Keratinocyte (primary cell): Measurements from ENCODE around the gene ATP11A. TPM values are rescaled to one million over a fixed set of nuclear protein-coding genes. Genes with fewer than 3 reads are reported as not detected.

Experiments
- DNase-seq: peaks from one replicate; pipeline ENCODE4 v3.0.0-alpha.2; 2011; ENCODE audit warnings: low read depth, missing footprints, low spot score
- FAIRE-seq: peaks from 2 replicates; lab custom pipeline; 2011; peaks lifted over from hg19 to GRCh38; lab: Jason Lieb, UNC
- H2AFZ ChIP-seq: 2 replicates; pipeline ENCODE4 v1.6.0; 2012; ENCODE audit warnings: low read length, control low read depth, inconsistent platforms; ENCODE audit not compliant: control insufficient read depth
- H3K27ac ChIP-seq: 2 replicates; pipeline ENCODE4 v1.5.1; 2011; ENCODE audit warnings: low read length; ENCODE audit not compliant: control insufficient read depth, insufficient read depth
- H3K27me3 ChIP-seq: 3 replicates; pipeline ENCODE4 v1.6.0; 2011; ENCODE audit warnings: low read length; ENCODE audit not compliant: control insufficient read depth, insufficient read depth; ENCODE audit errors: extremely low read depth
- H3K36me3 ChIP-seq, 2 experiments: 2 replicates in 1 of 2; 3 replicates in 1 of 2; pipeline ENCODE4 v1.5.1; 2011; ENCODE audit warnings: low read length in 2 of 2, mild to moderate bottlenecking in 1 of 2; ENCODE audit not compliant: control insufficient read depth in 2 of 2, insufficient read depth in 2 of 2; ENCODE audit errors: extremely low read depth in 1 of 2
- H3K4me1 ChIP-seq: 3 replicates; pipeline ENCODE4 v1.5.1; 2011; ENCODE audit warnings: low read length; ENCODE audit not compliant: control insufficient read depth, insufficient read depth; ENCODE audit errors: extremely low read depth
- H3K4me2 ChIP-seq: 3 replicates; pipeline ENCODE4 v1.6.0; 2011; ENCODE audit warnings: low read depth, low read length; ENCODE audit not compliant: control insufficient read depth, insufficient read depth; ENCODE audit errors: extremely low read depth
- H3K4me3 ChIP-seq, 3 experiments: fragments of 200-600 bp in 1 of 3; sonication (generic) in 1 of 3; 2 replicates in 2 of 3; 3 replicates in 1 of 3; pipeline ENCODE4 v1.5.1; 2011 to 2016; ENCODE audit warnings: low read length in 3 of 3, mild to moderate bottlenecking in 3 of 3, control low read depth in 2 of 3, inconsistent platforms in 1 of 3, low read depth in 1 of 3, mixed read lengths in 1 of 3, mixed run types in 1 of 3, moderate library complexity in 1 of 3; ENCODE audit not compliant: control insufficient read depth in 2 of 3, insufficient read depth in 2 of 3; ENCODE audit errors: extremely low read depth in 1 of 3
- H3K79me2 ChIP-seq: 2 replicates; pipeline ENCODE4 v1.6.0; 2012; ENCODE audit warnings: low read length; ENCODE audit not compliant: control insufficient read depth, insufficient read depth
- H3K9ac ChIP-seq: 3 replicates; pipeline ENCODE4 v1.6.0; 2011; ENCODE audit warnings: low read length; ENCODE audit not compliant: control insufficient read depth, insufficient read depth; ENCODE audit errors: extremely low read depth
- H3K9me1 ChIP-seq: 3 replicates; pipeline ENCODE4 v1.6.0; 2011; ENCODE audit warnings: low read length; ENCODE audit not compliant: control insufficient read depth, insufficient read depth; ENCODE audit errors: extremely low read depth
- H3K9me3 ChIP-seq: 2 replicates; pipeline ENCODE4 v1.5.1; 2012; ENCODE audit warnings: low read depth, low read length; ENCODE audit not compliant: control insufficient read depth
- H4K20me1 ChIP-seq: 3 replicates; pipeline ENCODE4 v1.6.0; 2011; ENCODE audit warnings: low read length; ENCODE audit not compliant: control insufficient read depth, insufficient read depth; ENCODE audit errors: extremely low read depth
- EZH2 ChIP-seq: IDR thresholded peaks from one replicate; pipeline ENCODE4 v1.6.1; 2012; ENCODE audit warnings: inconsistent platforms, mild to moderate bottlenecking, low read length, moderate library complexity
- dilution Hi-C: fragments of 300-500 bp; cut with MboI; formaldehyde crosslinking; loops from one replicate; pipeline ENCODE4 v1.7.0; 2020; ENCODE audit warnings: low sequenced_read_pairs; ENCODE audit not compliant: extremely low pct_ligation_motif_present
- polyA plus RNA-seq, 5 experiments: library from polyadenylated mRNA; depleted of rRNA in 3 of 5; stranded (reverse) in 3 of 5; stranded (forward) in 1 of 5; unstranded in 1 of 5; fragments of >200 nt; gene quantifications; 1 replicate in 1 of 5; 2 replicates in 3 of 5; 3 replicates in 1 of 5; pipeline versions ENCODE4 v1.2.1 to v1.2.3, GENCODE V29; 2011 to 2012; ENCODE audit warnings: missing spikeins in 2 of 5, low read depth in 1 of 5, low replicate concordance in 1 of 5
- TF ChIP-seq, protein P1 (sequence below), 3 experiments: IDR thresholded peaks in 1 of 3; conservative IDR thresholded peaks in 1 of 3; optimal IDR thresholded peaks in 1 of 3; 2 replicates in 2 of 3; 3 replicates in 1 of 3; pipeline versions ENCODE3 to v1.5.1; 2011; ENCODE audit warnings: low read length in 3 of 3, mild to moderate bottlenecking in 3 of 3, moderate library complexity in 2 of 3, control low read depth in 1 of 3, inconsistent platforms in 1 of 3; ENCODE audit not compliant: insufficient read depth in 2 of 3; ENCODE audit errors: extremely low read depth in 1 of 3

Gene ATP11A
- polyA plus RNA-seq, 1 donor (not counting 4 experiments of a cell fraction or from before 2014, with no cell fraction given) = 4.3 TPM

- Histone ChIP-seq H3K9me1 (no peaks in the 10 kb centered on the region), H3K4me2 (no peak overlapping the region), H3K79me2 (no peaks in the 10 kb centered on the region), H2AFZ (no peak overlapping the region), H3K27me3 (no peaks in the 10 kb centered on the region), H3K36me3 (peaks cover 0 to 7% of the 10 kb centered on the region in 2 experiments), H3K4me3 (no peak overlapping the region), H3K9ac (no peak overlapping the region), H4K20me1 (no peaks in the 10 kb centered on the region), H3K9me3 (no peaks in the 10 kb centered on the region), H3K4me1 (no peaks in the 10 kb centered on the region), H3K27ac (no peak overlapping the region)
- TF ChIP-seq EZH2 = no peak
- TF ChIP-seq, protein P1, sequence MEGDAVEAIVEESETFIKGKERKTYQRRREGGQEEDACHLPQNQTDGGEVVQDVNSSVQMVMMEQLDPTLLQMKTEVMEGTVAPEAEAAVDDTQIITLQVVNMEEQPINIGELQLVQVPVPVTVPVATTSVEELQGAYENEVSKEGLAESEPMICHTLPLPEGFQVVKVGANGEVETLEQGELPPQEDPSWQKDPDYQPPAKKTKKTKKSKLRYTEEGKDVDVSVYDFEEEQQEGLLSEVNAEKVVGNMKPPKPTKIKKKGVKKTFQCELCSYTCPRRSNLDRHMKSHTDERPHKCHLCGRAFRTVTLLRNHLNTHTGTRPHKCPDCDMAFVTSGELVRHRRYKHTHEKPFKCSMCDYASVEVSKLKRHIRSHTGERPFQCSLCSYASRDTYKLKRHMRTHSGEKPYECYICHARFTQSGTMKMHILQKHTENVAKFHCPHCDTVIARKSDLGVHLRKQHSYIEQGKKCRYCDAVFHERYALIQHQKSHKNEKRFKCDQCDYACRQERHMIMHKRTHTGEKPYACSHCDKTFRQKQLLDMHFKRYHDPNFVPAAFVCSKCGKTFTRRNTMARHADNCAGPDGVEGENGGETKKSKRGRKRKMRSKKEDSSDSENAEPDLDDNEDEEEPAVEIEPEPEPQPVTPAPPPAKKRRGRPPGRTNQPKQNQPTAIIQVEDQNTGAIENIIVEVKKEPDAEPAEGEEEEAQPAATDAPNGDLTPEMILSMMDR (optimal IDR thresholded peaks at IDR 0.05 in 1 of 3, IDR thresholded peaks at IDR 0.05 in 1 of 3, conservative IDR thresholded peaks at IDR 0.05 in 1 of 3; ENCODE audit: extremely low read depth in 1 of 3, insufficient read depth in 2 of 3, low read length in 3 of 3) = no peak
- DNase-seq (no peak), FAIRE-seq (no peak)
- dilution Hi-C loops = no loop called here
These were observed 185.8 kb downstream of the ATP11A start for GRCh38 chr13:112875627-112876026.

GRCh38 chr13:112876305-112877000, 186.6 kb downstream of the ATP11A start:
- no peaks in the 10 kb centered on the region for H3K79me2 ChIP-seq
- H2AFZ ChIP-seq = no peak overlapping the region
- H3K27ac ChIP-seq = no peak overlapping the region
- FAIRE-seq = no peak
- H3K27me3 ChIP-seq = no peaks in the 10 kb centered on the region
- TF ChIP-seq, protein P1 (optimal IDR thresholded peaks at IDR 0.05 in 1 of 3, IDR thresholded peaks at IDR 0.05 in 1 of 3, conservative IDR thresholded peaks at IDR 0.05 in 1 of 3; ENCODE audit: extremely low read depth in 1 of 3, insufficient read depth in 2 of 3, low read length in 3 of 3) = no peak
- no peak for TF ChIP-seq EZH2
- no peaks in the 10 kb centered on the region for H3K9me1 ChIP-seq
- H3K36me3 ChIP-seq = peaks cover 0 to 10% of the 10 kb centered on the region in 2 experiments
- no peak overlapping the region for H3K9ac ChIP-seq
- H3K4me2 ChIP-seq = no peak overlapping the region
- no peak overlapping the region for H3K4me3 ChIP-seq
- DNase-seq = no peak
- no peaks in the 10 kb centered on the region for H3K4me1 ChIP-seq
- H4K20me1 ChIP-seq = no peaks in the 10 kb centered on the region
- no peaks in the 10 kb centered on the region for H3K9me3 ChIP-seq
- dilution Hi-C loops = no loop called here
